Endothelial cell of umbilical vein (primary cell): ENCODE measurements around the gene LOXHD1. TPM values are rescaled to one million over a fixed set of nuclear protein-coding genes. Genes with fewer than 3 reads are reported as not detected.

Source experiments
- BruUV-seq: library from RNA; stranded (reverse); fragments of 400-500 nt; replicated peaks from 2 replicates; lab custom pipeline; 2021; lab: Mats Ljungman, UMichigan
- CTCF ChIA-PET: fragments of 300-600, 350-600 bp; sonication (Branson Sonifier 250); formaldehyde crosslinking; loops from one replicate; lab custom pipeline; 2021; ENCODE audit warnings: antibody characterized with exemption, inconsistent platforms; lab: Charles Lee
- POLR2A ChIA-PET: fragments of 300-600, 350-600 bp; sonication (Branson Sonifier 250); formaldehyde crosslinking; loops from one replicate; lab custom pipeline; 2021; ENCODE audit warnings: antibody characterized with exemption, inconsistent platforms; lab: Charles Lee
- DNase-seq: peaks from one replicate; pipeline ENCODE4 v3.0.0-alpha.2; 2011; ENCODE audit warnings: low read depth, low spot score
- FAIRE-seq: peaks from 2 replicates; lab custom pipeline; 2011; peaks lifted over from hg19 to GRCh38; lab: Jason Lieb, UNC
- H2AFZ ChIP-seq: 2 replicates; pipeline ENCODE4 v1.6.0; 2012; ENCODE audit warnings: low read depth, low read length, control low read depth, inconsistent platforms
- H3K27ac ChIP-seq: 2 replicates; pipeline ENCODE4 v1.5.1; 2011; ENCODE audit warnings: low read depth, mild to moderate bottlenecking, control low read depth, low read length, moderate library complexity; ENCODE audit not compliant: insufficient read depth
- H3K27me3 ChIP-seq, 2 experiments: 2 replicates each; pipeline versions ENCODE4 v1.6.0 to v1.6.1; 2011; ENCODE audit warnings: low read length in 2 of 2, mixed read lengths in 1 of 2; ENCODE audit not compliant: control insufficient read depth in 2 of 2, insufficient read depth in 2 of 2
- H3K36me3 ChIP-seq, 2 experiments: 2 replicates in 1 of 2; 3 replicates in 1 of 2; pipeline ENCODE4 v1.5.1; 2011; ENCODE audit warnings: low read length in 2 of 2, mild to moderate bottlenecking in 1 of 2, moderate library complexity in 1 of 2; ENCODE audit not compliant: control insufficient read depth in 2 of 2, insufficient read depth in 2 of 2; ENCODE audit errors: extremely low read depth in 1 of 2
- H3K4me1 ChIP-seq: 3 replicates; pipeline ENCODE4 v1.5.1; 2011; ENCODE audit warnings: mild to moderate bottlenecking, low read length; ENCODE audit not compliant: control insufficient read depth, insufficient read depth; ENCODE audit errors: extremely low read depth
- H3K4me2 ChIP-seq: 2 replicates; pipeline ENCODE4 v1.6.1; 2011; ENCODE audit warnings: low read length, control low read depth, mixed read lengths; ENCODE audit not compliant: insufficient read depth
- H3K4me3 ChIP-seq, 3 experiments: fragments of 200-600 bp in 1 of 3; sonication (generic), shearing (Covaris generic) in 1 of 3; replicated peaks in 1 of 3; 2 replicates each; pipeline ENCODE4 v1.5.1; 2011 to 2016; ENCODE audit warnings: control low read depth in 3 of 3, low read length in 3 of 3, mild to moderate bottlenecking in 2 of 3, inconsistent platforms in 1 of 3, low read depth in 1 of 3, moderate library complexity in 1 of 3; ENCODE audit not compliant: insufficient read depth in 1 of 3
- H3K79me2 ChIP-seq: 2 replicates; pipeline ENCODE4 v1.6.0; 2012; ENCODE audit warnings: low read length, inconsistent platforms; ENCODE audit not compliant: control insufficient read depth, insufficient read depth
- H3K9ac ChIP-seq: replicated peaks from 2 replicates; pipeline ENCODE3; 2011; ENCODE audit warnings: low read length, control low read depth; ENCODE audit not compliant: insufficient read depth; ENCODE audit errors: extremely low read depth
- H3K9me1 ChIP-seq: replicated peaks from 3 replicates; pipeline ENCODE4 v1.6.0; 2011; ENCODE audit warnings: mild to moderate bottlenecking, low read length; ENCODE audit not compliant: control insufficient read depth, insufficient read depth; ENCODE audit errors: extremely low read depth
- H3K9me3 ChIP-seq: replicated peaks from 2 replicates; pipeline ENCODE4 v1.5.1; 2012; ENCODE audit warnings: low read length, inconsistent platforms; ENCODE audit not compliant: control insufficient read depth, insufficient read depth
- H4K20me1 ChIP-seq: replicated peaks from 2 replicates; pipeline ENCODE3; 2011; ENCODE audit warnings: mild to moderate bottlenecking, low read length; ENCODE audit not compliant: control insufficient read depth, insufficient read depth; ENCODE audit errors: extremely low read depth
- EZH2 ChIP-seq: IDR thresholded peaks from 2 replicates; pipeline ENCODE4 v1.6.1; 2012; ENCODE audit warnings: borderline replicate concordance, low read depth, mild to moderate bottlenecking, moderate library complexity, low read length, inconsistent platforms; ENCODE audit not compliant: severe bottlenecking
- FOS ChIP-seq: IDR thresholded peaks from 2 replicates; pipeline ENCODE4 v1.6.1; 2011; ENCODE audit warnings: mild to moderate bottlenecking, low read length, moderate library complexity, borderline replicate concordance; ENCODE audit not compliant: insufficient read depth
- GATA2 ChIP-seq: IDR thresholded peaks from 2 replicates; pipeline ENCODE4 v1.7.0; 2011; ENCODE audit warnings: low read depth, mild to moderate bottlenecking, moderate library complexity, mixed read lengths, low read length; ENCODE audit not compliant: insufficient read length, insufficient read depth
- JUN ChIP-seq: IDR thresholded peaks from 2 replicates; pipeline ENCODE4 v1.6.1; 2011; ENCODE audit warnings: borderline replicate concordance, low read depth; ENCODE audit not compliant: insufficient read length, insufficient read depth
- MAX ChIP-seq: IDR thresholded peaks from 2 replicates; pipeline ENCODE4 v1.6.1; 2011; ENCODE audit not compliant: insufficient read depth, insufficient read length
- MYC ChIP-seq: IDR thresholded peaks from one replicate; pipeline ENCODE4 v1.6.1; 2011; ENCODE audit warnings: mild to moderate bottlenecking, low read depth, low read length
- POLR2A ChIP-seq: IDR thresholded peaks from 2 replicates; pipeline ENCODE4 v1.6.1; 2012; ENCODE audit warnings: low read depth, mild to moderate bottlenecking, control low read depth, low read length
- POLR2AphosphoS5 ChIP-seq: IDR thresholded peaks from 2 replicates; pipeline ENCODE4 v1.6.1; 2012; ENCODE audit warnings: low read depth, mild to moderate bottlenecking, control low read depth, low read length, moderate library complexity; ENCODE audit not compliant: insufficient read depth
- dilution Hi-C: fragments of 300-500 bp; cut with MboI; formaldehyde crosslinking; loops from one replicate; pipeline ENCODE4 v1.15.0; 2019; ENCODE audit warnings: low sequenced_read_pairs; ENCODE audit not compliant: extremely low pct_ligation_motif_present
- intact Hi-C: fragments of 100-400 bp; cut with micrococcal nuclease; formaldehyde crosslinking; loops from one replicate; pipeline ENCODE4 v1.10.0; 2022
- polyA plus RNA-seq, 4 experiments: library from polyadenylated mRNA; depleted of rRNA in 3 of 4; stranded (reverse) in 3 of 4; unstranded in 1 of 4; fragments of >200 nt; gene quantifications; 2 replicates each; pipeline versions ENCODE4 v1.2.1 to v1.2.3, GENCODE V29; 2011 to 2012; ENCODE audit warnings: missing spikeins in 1 of 4
- total RNA-seq: library from RNA; stranded (reverse); gene quantifications from 2 replicates; pipeline ENCODE4 v1.2.3, GENCODE V29; 2021
- TF ChIP-seq, protein P1 (sequence below), 2 donors: IDR thresholded peaks; 1 replicate in 1 of 2; 2 replicates in 1 of 2; pipeline ENCODE4 v1.5.1; 2011; ENCODE audit warnings: low read length in 2 of 2, mild to moderate bottlenecking in 2 of 2, moderate library complexity in 2 of 2, control low read depth in 1 of 2, inconsistent platforms in 1 of 2, low read depth in 1 of 2; ENCODE audit not compliant: insufficient read depth in 1 of 2; ENCODE audit errors: extremely low read depth in 1 of 2

Gene LOXHD1
- total and polyA plus RNA-seq, 2 donors (not counting 3 experiments of a cell fraction or from before 2014, with no cell fraction given): not detected

DNA sequence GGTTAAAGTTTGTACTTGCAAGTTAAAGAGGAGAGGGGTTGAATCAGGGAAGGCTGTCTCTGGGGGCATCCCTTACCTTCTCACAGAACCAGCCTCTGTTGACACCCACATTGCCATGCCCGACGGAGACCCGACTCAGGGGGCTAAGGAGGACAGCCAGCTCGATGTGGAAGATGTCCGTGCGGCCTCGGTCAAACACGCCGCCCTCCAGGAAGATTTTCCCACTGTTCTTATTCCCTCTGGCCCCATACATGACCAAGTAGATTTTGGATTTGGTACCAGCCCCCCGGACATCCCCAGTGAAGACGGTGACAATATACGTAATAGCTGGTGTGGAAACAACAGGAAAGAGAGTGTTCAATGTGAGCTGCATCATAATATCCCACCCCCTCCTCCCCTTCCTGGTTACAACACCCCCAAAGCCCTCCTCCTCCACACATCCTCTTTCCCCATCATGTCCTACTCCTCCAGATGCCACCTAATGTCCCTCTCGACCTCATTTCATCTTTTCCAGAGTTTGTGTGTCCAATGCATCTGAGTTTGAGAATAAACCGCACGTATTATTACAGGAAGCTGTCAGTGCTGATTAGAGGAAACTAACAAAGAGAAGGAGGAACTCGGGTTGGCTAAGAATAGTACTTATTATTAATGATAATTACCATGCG is 55.7 kb downstream of the LOXHD1 start:
- BruUV-seq: no TSS peak
- H3K27me3 ChIP-seq: no peaks in the 10 kb centered on the region

More for the DNA sequence above, 55.7 kb downstream of the LOXHD1 start:
- Histone ChIP-seq H3K4me1 (no peaks in the 10 kb centered on the region), H3K27ac (no peak overlapping the region), H3K9me1 (no peaks in the 10 kb centered on the region), H3K4me2 (no peak overlapping the region), H3K4me3 (no peak overlapping the region), H2AFZ (no peak overlapping the region), H3K36me3 (no peaks in the 10 kb centered on the region), H3K9me3 (no peaks in the 10 kb centered on the region), H3K9ac (no peak overlapping the region), H3K79me2 (no peaks in the 10 kb centered on the region), H4K20me1 (no peaks in the 10 kb centered on the region)
- DNase-seq (no peak), FAIRE-seq (no peak)
- intact Hi-C loops: no loop called here
- dilution Hi-C loops: no loop called here
- ChIA-PET POLR2A (no interaction called here), CTCF (no interaction called here)
- TF ChIP-seq MAX (no peak), GATA2 (no peak), MYC (no peak), EZH2 (no peak), POLR2AphosphoS5 (no peak), POLR2A (no peak), FOS (no peak), JUN (no peak)
- TF ChIP-seq, protein P1, sequence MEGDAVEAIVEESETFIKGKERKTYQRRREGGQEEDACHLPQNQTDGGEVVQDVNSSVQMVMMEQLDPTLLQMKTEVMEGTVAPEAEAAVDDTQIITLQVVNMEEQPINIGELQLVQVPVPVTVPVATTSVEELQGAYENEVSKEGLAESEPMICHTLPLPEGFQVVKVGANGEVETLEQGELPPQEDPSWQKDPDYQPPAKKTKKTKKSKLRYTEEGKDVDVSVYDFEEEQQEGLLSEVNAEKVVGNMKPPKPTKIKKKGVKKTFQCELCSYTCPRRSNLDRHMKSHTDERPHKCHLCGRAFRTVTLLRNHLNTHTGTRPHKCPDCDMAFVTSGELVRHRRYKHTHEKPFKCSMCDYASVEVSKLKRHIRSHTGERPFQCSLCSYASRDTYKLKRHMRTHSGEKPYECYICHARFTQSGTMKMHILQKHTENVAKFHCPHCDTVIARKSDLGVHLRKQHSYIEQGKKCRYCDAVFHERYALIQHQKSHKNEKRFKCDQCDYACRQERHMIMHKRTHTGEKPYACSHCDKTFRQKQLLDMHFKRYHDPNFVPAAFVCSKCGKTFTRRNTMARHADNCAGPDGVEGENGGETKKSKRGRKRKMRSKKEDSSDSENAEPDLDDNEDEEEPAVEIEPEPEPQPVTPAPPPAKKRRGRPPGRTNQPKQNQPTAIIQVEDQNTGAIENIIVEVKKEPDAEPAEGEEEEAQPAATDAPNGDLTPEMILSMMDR (IDR thresholded peaks at IDR 0.05; ENCODE audit: extremely low read depth in 1 of 2, insufficient read depth in 1 of 2, low read depth in 1 of 2, low read length in 2 of 2): no peak
